ENCODE measurements around the gene RHOC.

RHOC gene

GRCh38 chr1:112704934-112705627 lies 1.8 kb downstream of the RHOC start:
- TF ChIP-seq POLR2A (IDR thresholded peaks at IDR 0.05; ENCODE audit: extremely low read depth, insufficient read length), result peak; percentile 65
- TF ChIP-seq, protein P1, sequence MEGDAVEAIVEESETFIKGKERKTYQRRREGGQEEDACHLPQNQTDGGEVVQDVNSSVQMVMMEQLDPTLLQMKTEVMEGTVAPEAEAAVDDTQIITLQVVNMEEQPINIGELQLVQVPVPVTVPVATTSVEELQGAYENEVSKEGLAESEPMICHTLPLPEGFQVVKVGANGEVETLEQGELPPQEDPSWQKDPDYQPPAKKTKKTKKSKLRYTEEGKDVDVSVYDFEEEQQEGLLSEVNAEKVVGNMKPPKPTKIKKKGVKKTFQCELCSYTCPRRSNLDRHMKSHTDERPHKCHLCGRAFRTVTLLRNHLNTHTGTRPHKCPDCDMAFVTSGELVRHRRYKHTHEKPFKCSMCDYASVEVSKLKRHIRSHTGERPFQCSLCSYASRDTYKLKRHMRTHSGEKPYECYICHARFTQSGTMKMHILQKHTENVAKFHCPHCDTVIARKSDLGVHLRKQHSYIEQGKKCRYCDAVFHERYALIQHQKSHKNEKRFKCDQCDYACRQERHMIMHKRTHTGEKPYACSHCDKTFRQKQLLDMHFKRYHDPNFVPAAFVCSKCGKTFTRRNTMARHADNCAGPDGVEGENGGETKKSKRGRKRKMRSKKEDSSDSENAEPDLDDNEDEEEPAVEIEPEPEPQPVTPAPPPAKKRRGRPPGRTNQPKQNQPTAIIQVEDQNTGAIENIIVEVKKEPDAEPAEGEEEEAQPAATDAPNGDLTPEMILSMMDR (IDR thresholded peaks at IDR 0.05; ENCODE audit: low read depth, low read length), result no peak
- TF ChIP-seq, protein P2, sequence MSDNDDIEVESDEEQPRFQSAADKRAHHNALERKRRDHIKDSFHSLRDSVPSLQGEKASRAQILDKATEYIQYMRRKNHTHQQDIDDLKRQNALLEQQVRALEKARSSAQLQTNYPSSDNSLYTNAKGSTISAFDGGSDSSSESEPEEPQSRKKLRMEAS (IDR thresholded peaks at IDR 0.05; ENCODE audit: low read depth, low read length), result peak; percentile 40
- TF ChIP-seq MYC (IDR thresholded peaks at IDR 0.05; ENCODE audit: low read depth, low read length), result 0 out of 2 replicates have a peak, but pooled peaks have one; percentile 36
- peak; percentile 93 for DNase-seq (ENCODE audit: low read depth)
- H3K4me3 ChIP-seq (ENCODE audit: low read depth, low read length), result peak overlapping the region; percentile 37

GRCh38 chr1:112704391-112704933 lies 2.5 kb downstream of the RHOC start:
- no peak overlapping the region for H3K4me3 ChIP-seq (ENCODE audit: low read depth, low read length)
- TF ChIP-seq, protein P2 (IDR thresholded peaks at IDR 0.05; ENCODE audit: low read depth, low read length), result no peak
- no peak for TF ChIP-seq POLR2A (IDR thresholded peaks at IDR 0.05; ENCODE audit: extremely low read depth, insufficient read length)
- TF ChIP-seq, protein P1 (IDR thresholded peaks at IDR 0.05; ENCODE audit: low read depth, low read length), result no peak
- TF ChIP-seq MYC (IDR thresholded peaks at IDR 0.05; ENCODE audit: low read depth, low read length), result no peak
- DNase-seq (ENCODE audit: low read depth), result no peak

DNA sequence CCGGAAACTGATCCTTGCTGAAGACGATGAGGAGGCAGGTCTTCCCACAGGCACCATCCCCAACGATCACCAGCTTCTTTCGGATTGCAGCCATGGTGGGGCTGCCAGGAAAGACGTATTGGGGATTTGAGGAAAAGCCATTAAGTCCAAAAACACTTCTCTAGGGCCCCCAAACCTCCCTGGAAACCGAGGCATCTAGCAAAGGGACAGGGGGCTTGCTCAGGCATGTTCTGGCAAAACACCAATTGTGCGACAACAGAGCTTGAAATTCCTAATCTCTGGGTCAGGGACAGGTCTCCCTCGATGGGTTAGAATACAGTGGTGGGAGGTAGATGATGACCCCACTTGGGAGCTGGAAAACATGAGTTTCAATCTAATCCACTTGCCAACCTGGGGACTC lies 3.2 kb downstream of the RHOC start:
- DNase-seq (ENCODE audit: low read depth), result no peak
- no peak for TF ChIP-seq POLR2A (IDR thresholded peaks at IDR 0.05; ENCODE audit: extremely low read depth, insufficient read length)
- TF ChIP-seq, protein P1 (IDR thresholded peaks at IDR 0.05; ENCODE audit: low read depth, low read length), result no peak
- TF ChIP-seq MYC (IDR thresholded peaks at IDR 0.05; ENCODE audit: low read depth, low read length), result no peak
- TF ChIP-seq, protein P2 (IDR thresholded peaks at IDR 0.05; ENCODE audit: low read depth, low read length), result no peak
- H3K4me3 ChIP-seq (ENCODE audit: low read depth, low read length), result no peak overlapping the region

GRCh38 chr1:112702420-112703261 lies 4.3 kb downstream of the RHOC start:
- no peak overlapping the region for H3K4me3 ChIP-seq (ENCODE audit: low read depth, low read length)
- TF ChIP-seq, protein P1 (IDR thresholded peaks at IDR 0.05; ENCODE audit: low read depth, low read length), result no peak

DNA sequence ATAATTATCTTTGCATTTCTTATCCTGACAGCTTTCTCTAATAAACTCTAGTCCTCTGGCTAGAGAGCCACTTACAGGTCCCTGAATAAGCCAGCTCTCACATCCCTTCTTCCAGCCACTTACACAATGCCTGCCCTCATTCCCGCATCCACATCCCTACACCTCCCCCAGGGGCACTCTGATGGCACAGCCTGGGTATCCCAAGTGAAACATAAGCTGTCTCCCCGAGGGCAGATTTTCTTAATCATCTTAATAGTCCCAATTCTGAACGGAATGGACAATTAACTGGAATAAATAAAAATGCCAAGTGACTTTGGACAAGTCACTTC lies 4.9 kb downstream of the RHOC start:
- TF ChIP-seq POLR2A (IDR thresholded peaks at IDR 0.05; ENCODE audit: extremely low read depth, insufficient read length) (no peak), MYC (IDR thresholded peaks at IDR 0.05; ENCODE audit: low read depth, low read length) (no peak)
- TF ChIP-seq, protein P1 (IDR thresholded peaks at IDR 0.05; ENCODE audit: low read depth, low read length), result no peak
- TF ChIP-seq, protein P2 (IDR thresholded peaks at IDR 0.05; ENCODE audit: low read depth, low read length), result no peak
- no peak for DNase-seq (ENCODE audit: low read depth)
- no peak overlapping the region for H3K4me3 ChIP-seq (ENCODE audit: low read depth, low read length)

More at GRCh38 chr1:112702420-112703261, 4.3 kb downstream of the RHOC start:
- no peak for DNase-seq (ENCODE audit: low read depth)

Measured in NB4 (cell line).